H1 (cell line): Measurements from ENCODE around the gene PCDHA7. TPM values are rescaled to one million over a fixed set of nuclear protein-coding genes. Genes with fewer than 3 reads are reported as not detected.

Experiments
- CTCF ChIA-PET: fragments of 300-600 bp; sonication (Branson Sonifier 250); formaldehyde crosslinking; loops from one replicate; lab custom pipeline; 2021; ENCODE audit not compliant: partially characterized antibody; lab: Charles Lee
- POLR2A ChIA-PET: fragments of 300-600 bp; sonication (Branson Sonifier 250); formaldehyde crosslinking; loops from one replicate; lab custom pipeline; 2021; ENCODE audit warnings: inconsistent platforms; ENCODE audit not compliant: partially characterized antibody; lab: Charles Lee
- DNase-seq, 2 experiments: peaks; one replicate each; pipeline versions ENCODE4 v3.0.0 to v3.0.0-alpha.2; 2010 to 2022; ENCODE audit warnings: low spot score in 2 of 2, low read depth in 1 of 2, mixed read lengths in 1 of 2
- FAIRE-seq: peaks from 2 replicates; lab custom pipeline; 2011; peaks lifted over from hg19 to GRCh38; lab: Jason Lieb, UNC
- H2AFZ ChIP-seq: 2 replicates; pipeline ENCODE4 v1.8.1; 2012; ENCODE audit warnings: low read length, inconsistent platforms
- H2AK5ac ChIP-seq: 2 replicates; pipeline ENCODE4 v1.6.1; 2013; ENCODE audit warnings: low read depth, low read length
- H2BK120ac ChIP-seq: replicated peaks from 2 replicates; pipeline ENCODE3; 2013; ENCODE audit warnings: low read depth, low read length, inconsistent platforms
- H2BK12ac ChIP-seq: 2 replicates; pipeline ENCODE4 v1.6.1; 2013; ENCODE audit warnings: low read depth, low read length
- H2BK15ac ChIP-seq: 2 replicates; pipeline ENCODE4 v1.6.1; 2013; ENCODE audit warnings: low read length
- H2BK20ac ChIP-seq: 2 replicates; pipeline ENCODE4 v1.6.1; 2013; ENCODE audit warnings: low read length
- H2BK5ac ChIP-seq: 2 replicates; pipeline ENCODE4 v1.6.1; 2013; ENCODE audit warnings: low read depth, low read length
- H3K14ac ChIP-seq: 2 replicates; pipeline ENCODE4 v1.6.1; 2013; ENCODE audit warnings: inconsistent platforms; ENCODE audit not compliant: insufficient read length
- H3K18ac ChIP-seq: 2 replicates; pipeline ENCODE4 v1.6.1; 2013; ENCODE audit warnings: low read length; ENCODE audit errors: extremely low read depth
- H3K23ac ChIP-seq: 2 replicates; pipeline ENCODE4 v1.6.1; 2013; ENCODE audit warnings: inconsistent platforms; ENCODE audit not compliant: insufficient read length
- H3K23me2 ChIP-seq: 2 replicates; pipeline ENCODE4 v1.6.1; 2013; ENCODE audit warnings: low read depth, low read length
- H3K27ac ChIP-seq: 2 replicates; pipeline ENCODE4 v1.6.1; 2011; ENCODE audit warnings: low read depth, low read length, inconsistent platforms
- H3K27me3 ChIP-seq, 4 experiments: replicated peaks in 1 of 4; 1 replicate in 1 of 4; 2 replicates in 3 of 4; pipeline versions ENCODE4 v1.6.1 to v1.8.1; 2011 to 2013; ENCODE audit warnings: low read length in 3 of 4, mild to moderate bottlenecking in 3 of 4, inconsistent platforms in 2 of 4, mixed read lengths in 2 of 4, moderate library complexity in 1 of 4; ENCODE audit not compliant: control insufficient read depth in 3 of 4, insufficient read depth in 3 of 4; ENCODE audit errors: extremely low read depth in 1 of 4
- H3K36me3 ChIP-seq, 4 experiments: 2 replicates each; pipeline versions ENCODE4 v1.6.1 to v1.8.1; 2011 to 2013; ENCODE audit warnings: mild to moderate bottlenecking in 4 of 4, low read length in 3 of 4, moderate library complexity in 2 of 4, control low read depth in 1 of 4, inconsistent platforms in 1 of 4; ENCODE audit not compliant: insufficient read depth in 4 of 4, control insufficient read depth in 2 of 4
- H3K4ac ChIP-seq: replicated peaks from 2 replicates; pipeline ENCODE3; 2013; ENCODE audit warnings: low read length, low read depth, mixed read lengths, inconsistent platforms; ENCODE audit not compliant: insufficient read length
- H3K4me1 ChIP-seq, 4 experiments: replicated peaks in 1 of 4; 1 replicate in 1 of 4; 2 replicates in 3 of 4; pipeline versions ENCODE4 v1.6.1 to v1.8.1; 2011 to 2013; ENCODE audit warnings: low read length in 3 of 4, inconsistent platforms in 2 of 4, mixed read lengths in 1 of 4; ENCODE audit not compliant: insufficient read depth in 4 of 4, control insufficient read depth in 3 of 4
- H3K4me2 ChIP-seq, 2 experiments: 2 replicates each; pipeline versions ENCODE4 v1.6.1 to v1.8.1; 2011 to 2013; ENCODE audit warnings: low read depth in 2 of 2, low read length in 2 of 2, control low read depth in 1 of 2, inconsistent platforms in 1 of 2, mild to moderate bottlenecking in 1 of 2; ENCODE audit not compliant: insufficient read depth in 1 of 2
- H3K4me3 ChIP-seq, 4 experiments: fragments of 200-600, 300-600 bp in 1 of 4; sonication (generic), shearing (Covaris generic), sonication (Bioruptor Twin) in 1 of 4; 2 replicates each; pipeline versions ENCODE4 v1.5.1 to v1.8.1; 2011 to 2016; ENCODE audit warnings: low read length in 4 of 4, low read depth in 3 of 4, control low read depth in 2 of 4, inconsistent platforms in 2 of 4, mild to moderate bottlenecking in 2 of 4, mixed read lengths in 1 of 4, moderate library complexity in 1 of 4; ENCODE audit not compliant: insufficient read depth in 2 of 4; ENCODE audit errors: extremely low read depth in 1 of 4
- H3K56ac ChIP-seq: replicated peaks from 2 replicates; pipeline ENCODE3; 2013; ENCODE audit warnings: low read depth, mild to moderate bottlenecking, mixed read lengths, low read length, inconsistent platforms; ENCODE audit not compliant: insufficient read length
- H3K79me1 ChIP-seq: 2 replicates; pipeline ENCODE4 v1.6.1; 2013; ENCODE audit warnings: low read depth, low read length, control low read depth
- H3K79me2 ChIP-seq, 2 experiments: 2 replicates each; pipeline versions ENCODE4 v1.6.1 to v1.8.1; 2012 to 2013; ENCODE audit warnings: low read length in 2 of 2, mild to moderate bottlenecking in 2 of 2, inconsistent platforms in 1 of 2; ENCODE audit not compliant: insufficient read depth in 2 of 2, control insufficient read depth in 1 of 2
- H3K9ac ChIP-seq, 4 experiments: replicated peaks in 1 of 4; 1 replicate in 1 of 4; 2 replicates in 3 of 4; pipeline versions ENCODE4 v1.6.1 to v1.8.1; 2011 to 2013; ENCODE audit warnings: low read depth in 3 of 4, low read length in 3 of 4, control low read depth in 2 of 4, mild to moderate bottlenecking in 2 of 4, moderate library complexity in 2 of 4, inconsistent platforms in 1 of 4; ENCODE audit errors: extremely low read depth in 1 of 4
- H3K9me3 ChIP-seq, 2 experiments: 2 replicates each; pipeline versions ENCODE4 v1.6.1 to v1.8.1; 2012 to 2013; ENCODE audit warnings: mild to moderate bottlenecking in 2 of 2, moderate library complexity in 2 of 2, control low read depth in 1 of 2, inconsistent platforms in 1 of 2, low read depth in 1 of 2, low read length in 1 of 2, mixed read lengths in 1 of 2; ENCODE audit not compliant: insufficient read depth in 2 of 2
- H4K20me1 ChIP-seq, 2 experiments: replicated peaks in 1 of 2; 2 replicates each; pipeline versions ENCODE3 to v1.8.1; 2011 to 2013; ENCODE audit warnings: inconsistent platforms in 2 of 2, low read length in 2 of 2, mild to moderate bottlenecking in 1 of 2; ENCODE audit not compliant: insufficient read depth in 2 of 2, control insufficient read depth in 1 of 2
- H4K5ac ChIP-seq: 2 replicates; pipeline ENCODE4 v1.6.1; 2013; ENCODE audit warnings: low read length, low read depth, mixed read lengths, inconsistent platforms; ENCODE audit not compliant: insufficient read length
- H4K8ac ChIP-seq: 2 replicates; pipeline ENCODE4 v1.8.0; 2013; ENCODE audit warnings: mild to moderate bottlenecking, moderate library complexity, low read length, inconsistent platforms; ENCODE audit not compliant: insufficient read depth; ENCODE audit errors: extremely low read depth
- H4K91ac ChIP-seq: replicated peaks from 2 replicates; pipeline ENCODE3; 2013; ENCODE audit warnings: low read length, mixed read lengths, inconsistent platforms; ENCODE audit not compliant: insufficient read length
- CEBPB ChIP-seq: IDR thresholded peaks from 2 replicates; pipeline ENCODE4 v1.6.1; 2012; ENCODE audit warnings: low read depth, low read length
- CTCF ChIP-seq, 3 experiments: IDR thresholded peaks; 1 replicate in 2 of 3; 2 replicates in 1 of 3; pipeline versions ENCODE4 v1.5.1 to v1.6.1; 2011; ENCODE audit warnings: low read length in 3 of 3, mild to moderate bottlenecking in 3 of 3, inconsistent platforms in 2 of 3, low read depth in 1 of 3, moderate library complexity in 1 of 3; ENCODE audit not compliant: insufficient read depth in 1 of 3; ENCODE audit errors: control extremely low read depth in 1 of 3
- MAX ChIP-seq: IDR thresholded peaks from 2 replicates; pipeline ENCODE4 v1.6.1; 2012; ENCODE audit warnings: inconsistent platforms
- NANOG ChIP-seq: IDR thresholded peaks from 2 replicates; pipeline ENCODE4 v1.6.1; 2011; ENCODE audit warnings: low read length, low read depth, mild to moderate bottlenecking, inconsistent platforms; ENCODE audit not compliant: insufficient read depth, poor library complexity, severe bottlenecking
- PHF8 ChIP-seq: fragments of 200-600 bp; sonication (generic); conservative IDR thresholded peaks from 2 replicates; pipeline ENCODE4 v1.7.1; 2012; ENCODE audit warnings: low read depth, mild to moderate bottlenecking, inconsistent platforms, low read length, moderate library complexity
- POU5F1 ChIP-seq: IDR thresholded peaks from 2 replicates; pipeline ENCODE4 v1.6.1; 2011; ENCODE audit warnings: low read depth, mild to moderate bottlenecking, low read length, moderate library complexity
- RAD21 ChIP-seq, 2 experiments: IDR thresholded peaks in 1 of 2; conservative IDR thresholded peaks in 1 of 2; 2 replicates each; pipeline ENCODE4 v1.6.1; 2011; ENCODE audit warnings: low read depth in 2 of 2, low read length in 2 of 2, improper control_type of control experiment in 1 of 2, inconsistent platforms in 1 of 2, mild to moderate bottlenecking in 1 of 2, moderate library complexity in 1 of 2
- TCF12 ChIP-seq: IDR thresholded peaks from 2 replicates; pipeline ENCODE4 v1.6.1; 2011; ENCODE audit warnings: low read depth, mild to moderate bottlenecking, low read length
- TEAD4 ChIP-seq: IDR thresholded peaks from 2 replicates; pipeline ENCODE4 v1.6.1; 2012; ENCODE audit warnings: low read depth, low read length, inconsistent platforms, mixed read lengths
- ZNF274 ChIP-seq: IDR thresholded peaks from 2 replicates; pipeline ENCODE4 v1.7.0; 2012; ENCODE audit warnings: low read length, borderline replicate concordance; ENCODE audit errors: extremely low read depth
- WGBS, 2 experiments: shearing (Covaris generic) in 1 of 2; methylation state at CpG; one replicate each; pipeline versions ENCODE4 v1.1.6 to v1.1.7; 2013 to 2015; ENCODE audit warnings: low lambda C conversion rate in 2 of 2, mixed read lengths in 2 of 2, inconsistent platforms in 1 of 2, low coverage in 1 of 2, missing lambda C conversion rate in 1 of 2; ENCODE audit not compliant: insufficient replicate concordance in 2 of 2, insufficient coverage in 1 of 2, insufficient read length in 1 of 2; ENCODE audit errors: extremely low coverage in 1 of 2, missing lambda C conversion rate in 1 of 2; 5-methylcytosine and 5-hydroxymethylcytosine counted together
- polyA plus RNA-seq, 7 experiments: library from polyadenylated mRNA; depleted of rRNA in 3 of 7; stranded (reverse) in 5 of 7; unstranded in 2 of 7; fragments of >200 nt in 5 of 7; fragments of 200-250 nt in 2 of 7; gene quantifications; 1 replicate in 5 of 7; 2 replicates in 1 of 7; 4 replicates in 1 of 7; pipeline versions ENCODE4 v1.2.1 to v1.2.3, GENCODE V29; 2011 to 2013; ENCODE audit warnings: missing spikeins in 2 of 7, mixed read lengths in 2 of 7
- total RNA-seq: library from RNA; stranded (reverse); fragmentation: NEBNext Ultra II Directional; extraction: Animal tissue kit (Norgen Biotek cat#: 25700); gene quantifications from 2 replicates; pipeline ENCODE4 v1.2.1, GENCODE V29; 2021

The PCDHA7 gene
- total and polyA plus RNA-seq, 2 of the 8 experiments (the other 6 are each of a cell fraction or from before 2014, with no cell fraction given), result 0.86 to 1.6 TPM

DNA sequence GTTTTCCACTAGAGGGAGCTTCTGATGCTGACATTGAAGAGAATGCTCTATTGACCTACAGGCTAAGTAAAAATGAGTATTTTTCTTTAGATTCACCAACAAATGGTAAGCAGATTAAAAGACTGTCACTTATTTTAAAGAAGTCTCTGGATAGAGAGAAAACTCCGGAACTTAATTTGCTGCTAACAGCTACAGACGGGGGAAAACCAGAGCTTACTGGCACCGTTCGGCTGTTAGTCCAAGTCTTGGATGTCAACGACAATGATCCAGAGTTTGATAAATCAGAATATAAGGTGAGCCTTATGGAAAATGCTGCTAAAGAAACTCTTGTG lies 35.5 kb downstream of the PCDHA7 start:
- Histone ChIP-seq H3K4me2 (peak overlapping the region; percentile 37 to 47; a peak in 3 of 4 replicates), H3K14ac (no peak overlapping the region), H2BK5ac (no peak overlapping the region), H2BK20ac (no peak overlapping the region), H3K27ac (no peak overlapping the region), H3K9ac (no peak overlapping the region), H3K56ac (no peak overlapping the region), H3K36me3 (peaks cover 0 to 15% (median 0%) of the 10 kb centered on the region in 4 experiments; a peak in 3 of 8 replicates), H4K20me1 (no peaks in the 10 kb centered on the region), H2BK15ac (no peak overlapping the region), H4K91ac (no peak overlapping the region), H2AFZ (no peak overlapping the region), H4K8ac (no peak overlapping the region), H3K4me3 (peak overlapping the region; percentile 54 to 66 (median 58); a peak in 6 of 8 replicates), H3K4ac (no peak overlapping the region), H3K79me1 (no peaks in the 10 kb centered on the region), H2BK120ac (no peak overlapping the region), H3K4me1 (no peaks in the 10 kb centered on the region; a peak in 2 of 7 replicates), H3K23me2 (no peaks in the 10 kb centered on the region), H4K5ac (no peak overlapping the region), H3K27me3 (no peaks in the 10 kb centered on the region), H3K18ac (no peak overlapping the region), H3K79me2 (peaks cover 0 to 19% of the 10 kb centered on the region in 2 experiments; a peak in 2 of 4 replicates), H2AK5ac (no peak overlapping the region), H3K23ac (no peak overlapping the region), H3K9me3 (peaks cover 0 to 13% of the 10 kb centered on the region in 2 experiments; a peak in 1 of 4 replicates), H2BK12ac (no peak overlapping the region)
- POLR2A ChIA-PET, result interaction anchor here (0.6 to 2.4 kb wide), 13 partner anchors 9 to 225 kb away, joined by 3 to 14 read pairs (median 6); partner anchors contain the start of genes PCDHA10, PCDHA6, PCDHB1 and PCDHB2
- 88% methylated on average over 5 of the region's 5 CpGs; no CpG with 5 or more reads in 1 of the 2 experiments for WGBS, 2 experiments
- DNase-seq (no peak), FAIRE-seq (no peak)
- CTCF ChIA-PET, result interaction anchor here (0.6 to 9.3 kb wide), 50 partner anchors 8 to 286 kb away, joined by 3 to 141 read pairs (median 5); partner anchors contain the start of genes PCDHA1, PCDHA10, PCDHA13 and PCDHA4
- TF ChIP-seq CEBPB, result peak; percentile 90; the same call in 1 of the 2 replicates
- no peak for TF ChIP-seq PHF8
- no peak for TF ChIP-seq NANOG
- no peak for TF ChIP-seq POU5F1
- TF ChIP-seq RAD21 (IDR thresholded peaks at IDR 0.05 in 1 of 2, conservative IDR thresholded peaks at IDR 0.05 in 1 of 2; ENCODE audit: low read depth in 2 of 2, low read length in 2 of 2), result 0 out of 4 replicates have a peak, but pooled peaks of 1 of the 2 experiments have one; percentile 38
- TF ChIP-seq MAX, result no peak
- TF ChIP-seq TEAD4, result no peak
- no peak for TF ChIP-seq ZNF274
- TF ChIP-seq TCF12, result no peak
- TF ChIP-seq CTCF (IDR thresholded peaks at IDR 0.05; ENCODE audit: control extremely low read depth in 1 of 3, insufficient read depth in 1 of 3, low read depth in 1 of 3, low read length in 3 of 3), result peak in 1 of 3 experiments; percentile 78; a peak in 1 of 4 replicates
